ENCODE measurements around the gene C5orf15. TPM values are rescaled to one million over a fixed set of nuclear protein-coding genes. Genes with fewer than 3 reads are reported as not detected.

Gene C5orf15
- total RNA-seq, 4 donors from 2014 or later = 36.5 to 91.7 (median 45.6) TPM

- in situ Hi-C loops (cut with MboI; ENCODE audit: low pct_ligation_motif_present in 1 of 4, low pct_unique_long_range_greater_than_20kb in 1 of 4, low sequenced_read_pairs in 3 of 4) = no loop called here
- intact Hi-C loops (cut with DNase I; ENCODE audit: low total_unique reads) = no loop called here
- no peak overlapping the region for H3K4me3 ChIP-seq
- no peak for TF ChIP-seq EP300 (IDR thresholded peaks at IDR 0.05; ENCODE audit: low read depth)
- TF ChIP-seq CTCF (IDR thresholded peaks at IDR 0.05) = no peak
- no peak for TF ChIP-seq POLR2AphosphoS5 (IDR thresholded peaks at IDR 0.05)
- no peak for TF ChIP-seq POLR2A (IDR thresholded peaks at IDR 0.05)
- H3K27ac ChIP-seq = no peak overlapping the region
- no peak for DNase-seq
- no peaks in the 10 kb centered on the region for H3K9me3 ChIP-seq
- H3K27me3 ChIP-seq = no peaks in the 10 kb centered on the region
- WGBS, 2 donors (ENCODE audit: low coverage in 1 of 2) = 81% methylated on average over 6 of the region's 6 CpGs; no CpG with 5 or more reads in 1 of the 2 donors
- no peaks in the 10 kb centered on the region for H3K4me1 ChIP-seq
- no peaks in the 10 kb centered on the region for H3K36me3 ChIP-seq
Observed at GRCh38 chr5:133906303-133906702, 62.1 kb downstream of the C5orf15 start.

Other genes with a start within 250 kb of the C5orf15 start
- 100 to 1,000 TPM; 106 to 210 (median 180) TPM for gene VDAC1, start 36.4 kb upstream of the C5orf15 start, total RNA-seq
- 1 to 10 TPM in 3 of 4 donors, under 1 TPM in 1; 0.60 to 7.1 (median 3.1) TPM for gene TCF7, start 146.1 kb upstream of the C5orf15 start, total RNA-seq
- gene SKP1, start 208.3 kb upstream of the C5orf15 start, total RNA-seq = 100 to 1,000 TPM in 3 of 4 donors, 10 to 100 TPM in 1; 32.6 to 224 (median 170) TPM

Data from transverse colon (tissue), 4 donors.